ENCODE measurements around the gene PODNL1. TPM values are rescaled to one million over a fixed set of nuclear protein-coding genes. Genes with fewer than 3 reads are reported as not detected.

Gene PODNL1
- total and polyA plus RNA-seq, 10 of the 15 experiments (the other 5 are each of a cell fraction or from before 2014, with no cell fraction given) = 0.04 to 0.44 TPM; not detected in 8

- BruUV-seq (replicated peaks) = no TSS peak
- Histone ChIP-seq H3K4me3 (no peak overlapping the region), H3K4me1 (ENCODE audit: control insufficient read depth, insufficient read depth, low read length) (no peaks in the 10 kb centered on the region), H3K36me3 (ENCODE audit: control insufficient read depth in 2 of 2, insufficient read depth in 2 of 2, low read length in 1 of 2) (no peaks in the 10 kb centered on the region), H3K4me2 (ENCODE audit: control insufficient read depth, insufficient read depth) (no peak overlapping the region), H4K20me1 (ENCODE audit: control insufficient read depth, insufficient read depth) (no peaks in the 10 kb centered on the region), H3K9ac (ENCODE audit: control insufficient read depth, insufficient read depth, low read length) (no peak overlapping the region), H3K27me3 (replicated peaks in 1 of 2; ENCODE audit: control insufficient read depth in 2 of 2, insufficient read depth in 2 of 2, low read length in 1 of 2) (no peaks in the 10 kb centered on the region), H3K9me3 (replicated peaks; ENCODE audit: control insufficient read depth, insufficient read depth, low read length) (no peaks in the 10 kb centered on the region), H3K27ac (ENCODE audit: control insufficient read depth, insufficient read depth) (no peak overlapping the region), H2AFZ (ENCODE audit: control insufficient read depth, low read depth, low read length) (no peak overlapping the region), H3K79me2 (ENCODE audit: control insufficient read depth, insufficient read depth, low read length) (no peaks in the 10 kb centered on the region)
- in situ Hi-C loops (cut with MboI) = loop anchor here (25.0 kb wide), 1 partner anchor 437 kb away; no protein-coding TSS in a partner anchor
- no peak for FAIRE-seq
- 60% methylated on average over 5 of the region's 5 CpGs for WGBS (ENCODE audit: insufficient coverage, insufficient replicate concordance, low lambda C conversion rate, missing lambda C conversion rate)
- RAD21 ChIA-PET (ENCODE audit: unreplicated experiment) = interaction anchor here (0.6 kb wide), 1 partner anchor 133 kb away, joined by 3 read pairs; no protein-coding TSS in a partner anchor
- SMC1A ChIA-PET (ENCODE audit: uncharacterized antibody, unreplicated experiment) = interaction anchor here (1.3 kb wide), 1 partner anchor 18 kb away, joined by 3 read pairs; no protein-coding TSS in a partner anchor
- ATAC-seq = no peak
- DNase-seq (ENCODE audit: low read depth, low spot score) = no peak
- CTCF ChIA-PET = interaction anchor here (0.6 to 1.6 kb wide), 3 partner anchors 18 to 430 kb away, joined by 3 to 4 read pairs (median 4); partner anchors contain the start of gene MISP3
- POLR2A ChIA-PET = no interaction called here
- no peak for TF ChIP-seq EGR1 (IDR thresholded peaks at IDR 0.05; ENCODE audit: borderline replicate concordance in 1 of 2, low read depth in 2 of 2, low read length in 2 of 2)
- no peak for TF ChIP-seq SREBF2 (IDR thresholded peaks at IDR 0.05; ENCODE audit: low read length)
- TF ChIP-seq DPF2 (IDR thresholded peaks at IDR 0.05) = no peak
- no peak for TF ChIP-seq CBFB (IDR thresholded peaks at IDR 0.05; ENCODE audit: low read depth)
- TF ChIP-seq MLLT1 (IDR thresholded peaks at IDR 0.05) = no peak
- no peak for TF ChIP-seq BHLHE40 (IDR thresholded peaks at IDR 0.05; ENCODE audit: borderline replicate concordance in 1 of 2, low read depth in 2 of 2, low read length in 1 of 2)
- TF ChIP-seq HDAC6 (IDR thresholded peaks at IDR 0.05; ENCODE audit: unreplicated experiment) = no peak
- intact Hi-C loops (cut with micrococcal nuclease; ENCODE audit: unreplicated experiment) = no loop called here
Measured at GRCh38 chr19:13899912-13900584, 38.2 kb downstream of the PODNL1 start.
